GM18498 (cell line): ENCODE measurements around the gene SOCS1.
"Not testable (repeated sequence)": the region's sequence is repeated elsewhere in the genome, so short reads cannot be mapped to it uniquely, and the experiment has no call there.

Experiments
- ATAC-seq: cut with Tn5 transposase; IDR thresholded peaks from one replicate; pipeline ENCODE4 v1.9.1; 2021; ENCODE audit warnings: mild to moderate bottlenecking, moderate library complexity; ENCODE audit not compliant: unreplicated experiment

The SOCS1 gene, protein sequence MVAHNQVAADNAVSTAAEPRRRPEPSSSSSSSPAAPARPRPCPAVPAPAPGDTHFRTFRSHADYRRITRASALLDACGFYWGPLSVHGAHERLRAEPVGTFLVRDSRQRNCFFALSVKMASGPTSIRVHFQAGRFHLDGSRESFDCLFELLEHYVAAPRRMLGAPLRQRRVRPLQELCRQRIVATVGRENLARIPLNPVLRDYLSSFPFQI

DNA sequence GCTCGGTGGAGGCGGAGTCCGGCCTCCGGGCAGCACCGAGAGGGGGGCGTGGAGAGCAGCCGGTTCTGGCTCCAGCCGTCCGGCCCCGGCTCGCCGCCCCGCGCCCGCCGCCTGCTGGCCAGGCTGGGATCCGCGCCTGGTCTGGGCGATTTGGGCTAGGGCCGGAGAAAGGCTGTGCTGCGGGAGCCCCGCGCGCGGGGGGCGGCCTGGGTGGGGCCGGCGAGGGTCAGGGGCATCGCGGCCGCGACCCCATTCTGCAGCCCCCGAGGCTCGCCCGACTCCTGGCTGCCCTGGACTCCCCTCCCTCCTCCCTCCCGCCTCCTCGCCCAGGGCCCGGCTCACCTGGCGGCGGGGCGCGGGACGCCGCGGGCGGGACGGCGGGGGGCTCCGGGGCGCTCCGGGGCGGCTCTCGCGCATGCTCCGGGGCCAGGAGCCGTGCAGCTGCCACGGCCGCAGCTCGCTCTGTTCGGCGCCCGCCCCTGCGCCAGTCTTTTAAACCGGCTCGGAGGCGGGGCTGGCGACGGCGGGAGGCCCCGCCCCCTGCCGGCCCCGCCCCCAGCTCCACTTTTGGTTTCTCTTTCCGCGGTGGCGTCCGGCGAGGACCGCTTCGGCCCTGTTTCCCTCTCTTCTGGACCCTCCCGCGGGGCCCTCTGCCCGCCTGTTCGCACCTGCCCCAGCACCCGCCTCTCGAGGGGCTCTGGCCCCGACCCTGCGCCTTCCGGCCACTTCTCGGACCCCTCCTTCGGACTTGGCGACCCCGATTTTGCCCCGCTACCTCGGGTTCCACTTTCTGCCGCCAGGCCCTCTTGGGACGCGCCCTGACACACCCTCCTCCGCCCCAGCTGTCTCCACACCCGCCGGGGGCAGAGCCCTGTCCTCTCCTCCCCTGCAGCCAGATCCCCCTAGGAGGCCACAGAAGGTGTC is at the start of gene SOCS1:
Gene SOCS1, minus strand, starts transcription at position 468 of the 924 bp plus-strand sequence. CDS start 726 bp downstream, outside the sequence.
- peak; percentile 68 for ATAC-seq

DNA sequence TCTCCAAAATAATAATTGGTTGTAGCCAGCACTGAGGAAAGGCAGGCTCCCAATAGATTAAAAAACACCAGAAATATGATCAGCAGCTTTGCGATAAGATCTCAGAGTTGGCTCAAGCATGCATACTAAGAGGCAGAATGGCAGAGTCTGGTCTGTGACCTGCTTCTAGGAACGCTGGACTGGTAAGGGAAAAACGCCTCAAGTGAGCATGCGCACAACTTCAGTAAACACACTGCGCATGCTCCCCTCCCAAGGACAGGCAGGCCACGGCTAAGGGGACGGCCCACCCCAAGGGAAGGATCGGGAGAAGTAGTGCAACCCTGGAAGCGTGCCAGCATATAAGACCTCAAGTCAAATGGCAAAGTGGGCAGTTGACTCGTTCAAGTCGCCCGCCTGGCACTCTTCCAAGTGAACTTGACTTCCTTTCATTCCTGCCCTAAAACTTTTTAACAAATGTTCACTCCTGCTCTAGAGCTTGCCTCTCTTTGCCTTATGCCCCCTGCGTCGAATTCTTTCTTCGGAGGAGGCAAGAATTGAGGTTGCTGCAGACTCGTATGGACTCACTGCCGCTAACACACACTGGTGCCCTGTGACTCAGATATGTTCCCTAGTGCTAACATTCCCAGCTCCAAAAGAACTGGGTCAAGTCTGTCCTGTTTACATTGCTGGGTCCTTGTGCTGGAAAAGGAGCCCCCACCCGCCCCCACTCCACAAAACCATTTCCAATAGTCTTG is 47.6 kb upstream of the SOCS1 start:
- ATAC-seq, result no peak

DNA sequence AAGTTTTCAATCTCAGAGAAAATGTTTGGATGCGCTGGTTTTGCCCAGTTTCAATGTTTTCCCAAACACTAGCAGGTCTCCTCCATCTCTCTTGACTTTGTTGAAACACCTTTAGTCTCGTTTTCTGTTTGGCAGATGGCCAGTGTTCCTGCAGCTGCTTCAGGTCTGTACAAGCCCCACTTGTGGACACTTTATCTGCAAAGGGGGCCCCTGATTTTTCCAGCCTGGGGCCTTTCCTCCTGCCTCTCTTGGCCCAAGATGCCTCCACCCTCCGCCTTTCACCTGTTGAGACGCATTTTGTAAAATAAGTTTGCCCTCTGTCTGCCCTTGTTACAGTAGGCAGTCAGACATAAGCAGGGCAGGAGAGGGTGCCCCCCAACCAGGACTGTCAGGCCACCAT is 47.0 kb upstream of the SOCS1 start:
- ATAC-seq, result no peak

DNA sequence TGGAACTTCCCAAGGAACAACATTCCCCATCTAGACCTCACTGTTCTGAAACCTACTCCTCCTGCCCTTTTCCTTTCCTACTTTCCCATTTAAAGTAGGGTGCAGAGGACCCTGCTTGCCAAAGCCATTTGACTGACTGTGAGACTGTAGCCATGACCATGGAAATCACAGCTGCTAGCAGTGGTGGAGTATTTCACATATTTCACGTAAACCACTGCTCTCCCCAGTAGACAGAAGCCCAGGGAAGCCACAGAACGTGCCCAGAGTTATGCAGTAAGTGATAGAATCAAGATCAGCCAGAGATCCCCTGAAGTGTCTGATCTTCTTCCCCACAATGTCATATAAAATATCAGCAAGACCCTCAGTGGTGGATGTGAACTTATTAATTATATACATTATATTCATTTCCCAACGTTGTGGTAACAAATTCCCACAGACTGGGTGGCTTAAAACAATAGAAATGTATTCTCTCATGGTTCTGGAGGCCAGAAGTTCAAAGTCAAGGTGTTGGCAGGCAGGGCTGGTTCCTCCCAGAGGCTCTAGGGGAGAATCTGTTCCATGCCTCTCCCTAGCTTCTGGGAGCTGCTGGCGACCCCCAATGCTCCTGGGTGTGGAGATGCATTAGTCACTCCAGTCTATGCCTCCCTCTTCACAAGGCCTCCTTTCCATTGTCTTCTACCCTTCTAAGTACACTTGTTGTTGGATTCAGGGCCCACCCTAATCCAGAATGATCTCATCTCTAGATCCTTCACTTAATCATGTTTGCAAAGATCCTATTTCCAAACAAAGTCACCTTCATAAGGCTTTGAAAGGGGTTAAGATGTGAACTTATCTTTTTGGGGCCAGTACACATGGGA is 45.9 kb upstream of the SOCS1 start:
- ATAC-seq, result no peak

DNA sequence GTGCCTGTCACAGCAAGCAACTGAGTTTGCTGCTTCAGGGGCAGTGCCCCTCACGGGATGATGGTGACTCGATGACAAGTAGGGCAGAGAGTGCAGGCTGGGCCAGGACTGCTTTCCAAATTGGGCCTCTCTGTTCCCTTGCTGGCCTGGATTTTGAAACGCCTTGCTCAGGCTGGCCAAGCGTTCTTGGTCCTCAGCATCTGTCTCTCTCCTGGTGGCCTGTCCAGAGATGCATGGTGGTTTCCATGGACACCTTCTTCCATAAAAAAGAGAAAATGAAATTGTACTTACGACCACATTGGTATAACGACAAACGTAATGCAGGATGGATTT is 44.5 kb upstream of the SOCS1 start:
- ATAC-seq, result no peak

DNA sequence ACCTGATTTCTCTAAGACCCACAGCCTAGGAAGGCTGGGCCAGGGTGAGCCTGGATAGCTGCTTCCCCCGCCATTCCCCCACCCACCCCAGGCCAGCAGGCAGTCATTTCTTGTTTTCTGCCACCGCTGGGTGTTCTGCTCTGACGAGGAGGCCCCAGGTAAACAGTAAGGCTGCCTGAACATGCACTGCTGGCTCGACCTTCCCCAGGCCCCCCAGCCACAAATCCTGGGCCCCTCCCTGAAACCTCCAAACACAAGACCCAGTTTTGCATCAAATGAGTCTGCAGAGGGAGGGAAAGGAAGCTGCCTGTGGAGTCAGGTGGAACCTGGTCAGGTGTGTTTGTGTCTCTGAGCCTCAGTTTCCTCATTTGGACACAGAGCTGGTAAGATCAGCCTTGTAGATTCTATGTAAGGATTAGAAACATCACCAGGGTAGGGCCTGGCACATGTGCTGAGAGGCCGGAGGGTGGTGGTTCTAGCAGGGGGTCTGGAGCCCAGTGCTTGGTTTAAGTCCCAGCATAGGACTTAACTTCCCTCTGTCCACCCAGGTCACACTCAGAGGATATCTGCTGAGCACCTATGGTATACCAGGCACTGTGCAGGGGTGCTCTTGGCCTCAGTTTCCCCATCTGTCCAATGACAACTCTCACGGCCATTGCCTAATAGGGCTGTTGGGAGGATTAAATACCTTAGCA is 44.0 kb upstream of the SOCS1 start:
- no peak for ATAC-seq

DNA sequence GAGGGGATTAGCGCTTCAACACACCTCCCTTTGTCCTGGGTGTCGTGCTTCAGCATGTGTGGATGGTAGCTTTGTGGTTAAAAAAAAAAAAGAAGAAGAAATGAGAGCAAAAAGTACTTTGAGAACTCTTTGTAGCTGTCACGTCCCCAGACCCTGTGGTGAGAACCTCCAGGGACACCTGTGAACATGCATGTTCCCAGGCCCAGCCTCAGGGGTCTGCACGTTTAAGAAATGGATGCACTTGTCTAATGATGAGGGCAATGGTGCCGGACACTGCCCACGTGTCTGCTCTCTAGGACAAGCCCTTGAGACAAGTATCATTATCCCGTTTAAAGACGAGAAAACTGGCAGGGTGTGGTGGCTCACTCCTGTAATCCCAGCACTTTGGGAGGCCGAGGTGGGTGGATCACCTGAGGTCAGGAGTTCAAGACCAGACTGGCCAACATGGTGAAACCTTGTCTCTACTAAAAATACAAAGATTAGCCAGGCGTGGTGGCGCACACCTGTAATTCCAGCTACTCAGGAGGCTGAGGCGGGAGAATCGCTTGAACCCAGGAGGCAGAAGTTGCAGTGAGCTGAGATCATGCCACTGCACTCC is 43.0 kb upstream of the SOCS1 start:
- not testable (repeated sequence) for ATAC-seq

DNA sequence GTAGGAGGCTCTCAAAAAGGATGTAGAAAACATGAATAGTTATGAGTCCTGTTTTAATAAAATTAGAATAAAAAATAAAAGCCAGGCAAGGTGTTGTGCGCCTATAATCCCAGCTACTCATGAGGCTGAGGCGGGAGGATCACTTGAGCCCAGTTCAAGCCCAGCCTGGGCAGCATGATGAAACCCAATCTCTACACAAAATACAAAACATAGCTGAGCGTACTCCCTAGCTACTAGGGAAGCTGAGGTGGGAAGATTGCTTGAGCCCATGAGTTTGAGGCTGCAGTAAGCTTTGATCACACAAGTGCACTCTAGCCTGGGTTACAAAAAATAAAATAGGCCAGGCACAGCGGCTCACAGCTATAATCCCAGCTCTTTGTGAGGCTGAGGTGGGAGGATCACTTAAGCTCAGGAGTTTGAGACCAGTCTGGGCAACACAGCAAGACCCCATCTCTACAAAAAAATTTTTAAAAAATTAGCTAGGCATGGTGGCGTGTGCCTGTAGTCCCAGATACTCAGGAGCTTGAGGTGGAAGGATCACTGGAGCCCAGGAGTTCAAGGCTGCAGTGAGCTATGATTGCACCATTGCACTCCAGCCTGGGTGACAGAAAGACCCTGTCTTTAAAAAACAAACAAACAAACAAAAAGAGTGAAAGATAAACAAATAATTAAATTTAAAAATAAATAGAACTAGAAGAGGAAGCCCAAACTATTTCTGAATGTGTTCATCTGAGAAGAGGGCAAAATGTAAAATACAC is 42.3 kb upstream of the SOCS1 start:
- no peak for ATAC-seq

DNA sequence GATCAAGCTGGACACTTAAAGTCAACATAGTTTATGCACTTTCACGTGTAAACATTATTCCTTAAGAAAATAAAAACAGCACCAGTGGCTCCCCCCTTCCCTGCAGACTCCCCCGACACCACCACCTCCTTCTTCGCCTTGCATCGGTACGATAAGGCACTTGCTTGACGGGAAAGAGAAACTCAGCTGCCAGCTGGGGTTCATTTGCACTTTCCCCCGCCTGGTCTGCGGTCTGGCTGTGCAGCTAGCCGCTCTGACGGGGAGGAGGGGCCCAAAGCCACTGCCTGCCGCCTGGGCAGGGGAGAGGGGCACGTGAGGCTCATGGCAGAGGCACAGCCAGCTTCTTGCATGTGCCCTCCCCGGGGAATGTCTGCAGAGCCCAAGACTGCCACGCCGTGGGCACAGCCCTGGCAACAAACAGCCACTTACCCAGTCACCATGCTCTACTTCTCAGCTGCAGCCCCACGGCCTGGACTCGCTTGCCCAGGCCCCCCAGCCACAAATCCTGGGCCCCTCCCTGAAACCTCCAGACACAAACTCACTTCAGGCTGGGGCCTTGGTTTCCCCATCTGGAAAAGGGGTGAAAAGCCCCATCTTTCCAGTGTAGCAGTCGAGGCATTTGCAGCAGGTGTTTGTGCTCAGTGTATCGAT is 41.6 kb upstream of the SOCS1 start:
- peak; percentile 87 for ATAC-seq

DNA sequence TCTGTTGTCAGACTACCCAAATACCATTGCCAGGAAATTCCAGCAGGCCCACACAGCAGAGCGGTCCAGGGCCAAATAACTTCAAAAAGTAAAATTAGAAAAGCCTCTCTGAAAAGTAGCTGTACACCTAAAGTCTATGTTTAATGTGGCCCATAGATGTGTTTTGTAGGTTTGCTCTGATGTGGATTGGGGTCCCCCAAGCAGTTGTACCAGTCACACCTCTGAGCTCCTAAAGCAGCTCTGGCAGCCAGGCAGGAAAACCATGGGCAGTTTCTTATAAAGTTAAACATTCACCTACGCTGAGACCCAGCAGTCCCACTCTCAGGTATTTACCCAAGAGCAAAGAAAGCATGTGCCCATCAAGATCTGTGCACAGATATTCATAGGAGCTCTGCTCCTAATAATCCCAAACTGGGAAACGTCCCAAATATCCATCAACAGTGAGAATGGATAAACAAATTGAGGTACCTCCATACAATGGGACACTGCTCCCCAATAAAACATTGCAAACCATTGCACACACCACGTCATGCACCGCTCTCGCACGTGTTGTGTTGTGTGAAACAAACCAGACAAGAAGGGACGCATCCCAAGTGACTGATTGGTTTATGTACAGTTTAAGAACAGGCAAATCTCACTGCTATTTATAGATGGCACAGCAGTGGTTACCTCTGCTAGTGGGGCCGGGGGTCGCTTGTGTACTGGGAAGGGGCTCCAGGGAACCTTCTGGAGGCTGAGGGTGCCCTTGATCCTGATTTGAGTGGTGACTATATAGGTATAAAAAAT is 40.9 kb upstream of the SOCS1 start:
- ATAC-seq, result peak; percentile 23

DNA sequence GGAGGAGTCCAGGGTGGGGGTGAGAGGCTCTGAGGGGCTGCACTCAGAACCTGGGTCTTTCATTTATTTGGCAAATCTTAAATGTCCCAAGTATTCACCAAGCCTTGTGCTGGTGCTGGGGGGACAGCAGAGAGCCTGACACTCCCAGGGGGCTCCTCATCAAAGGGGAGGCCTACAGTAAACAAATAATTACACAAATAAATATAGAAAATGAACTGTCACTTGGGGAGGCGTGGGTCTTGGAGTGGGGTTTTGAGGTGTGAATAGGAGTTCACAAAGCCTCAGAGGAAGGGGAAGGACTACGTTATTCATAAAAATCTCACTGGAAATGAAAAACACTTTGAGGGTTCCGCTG is 40.3 kb upstream of the SOCS1 start:
- no peak for ATAC-seq

DNA sequence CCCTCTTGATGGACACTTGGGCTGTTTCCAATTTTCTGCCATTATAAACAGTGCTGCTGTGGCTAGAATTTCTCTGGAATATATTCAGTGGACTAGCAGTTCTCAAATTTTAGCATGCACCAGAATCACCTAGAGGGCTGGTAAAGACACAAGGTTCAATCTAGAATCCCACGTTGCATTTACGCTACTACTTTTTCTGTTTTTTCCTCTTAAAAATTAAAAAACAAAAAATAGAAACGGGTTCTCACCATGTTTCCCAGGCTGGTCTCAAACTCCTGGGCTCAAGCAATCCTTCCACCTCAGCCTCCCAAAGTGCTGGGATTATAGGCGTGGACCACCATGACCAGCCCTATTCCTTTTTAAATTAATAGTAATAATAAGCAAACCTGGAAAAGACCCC is 39.7 kb upstream of the SOCS1 start:
- no peak for ATAC-seq

DNA sequence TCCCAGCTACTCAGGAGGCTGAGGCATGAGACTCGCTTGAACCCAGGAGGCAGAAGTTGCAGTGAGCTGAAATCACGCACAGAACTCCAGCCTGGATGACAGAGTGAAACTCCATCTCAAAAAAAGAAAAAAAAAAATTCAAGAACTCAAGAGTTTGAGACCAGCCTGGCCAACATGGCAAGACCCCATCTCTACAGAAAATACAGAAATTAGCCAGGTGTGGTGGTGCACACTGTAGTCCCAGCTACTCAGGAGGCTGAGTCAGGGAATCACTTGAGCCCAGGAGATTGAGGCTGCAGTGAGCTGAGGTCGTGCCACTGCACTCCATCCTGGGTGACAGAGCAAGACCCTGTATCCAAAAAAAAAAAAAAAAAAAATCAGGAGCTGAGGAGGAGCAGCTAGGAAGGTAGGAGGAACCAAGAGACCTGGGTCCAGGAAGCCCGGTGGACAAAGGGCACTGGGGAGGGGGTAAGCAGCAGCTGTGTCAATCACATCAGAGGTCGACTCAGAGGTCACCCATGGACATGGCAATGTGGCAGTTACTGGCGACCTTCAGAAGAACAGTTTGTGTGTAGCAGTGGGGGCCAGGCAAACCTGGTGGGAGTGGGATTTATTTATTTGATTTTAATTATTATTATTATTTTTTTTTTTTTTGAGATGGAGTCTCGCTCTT is 36.2 kb upstream of the SOCS1 start:
- no peak for ATAC-seq

DNA sequence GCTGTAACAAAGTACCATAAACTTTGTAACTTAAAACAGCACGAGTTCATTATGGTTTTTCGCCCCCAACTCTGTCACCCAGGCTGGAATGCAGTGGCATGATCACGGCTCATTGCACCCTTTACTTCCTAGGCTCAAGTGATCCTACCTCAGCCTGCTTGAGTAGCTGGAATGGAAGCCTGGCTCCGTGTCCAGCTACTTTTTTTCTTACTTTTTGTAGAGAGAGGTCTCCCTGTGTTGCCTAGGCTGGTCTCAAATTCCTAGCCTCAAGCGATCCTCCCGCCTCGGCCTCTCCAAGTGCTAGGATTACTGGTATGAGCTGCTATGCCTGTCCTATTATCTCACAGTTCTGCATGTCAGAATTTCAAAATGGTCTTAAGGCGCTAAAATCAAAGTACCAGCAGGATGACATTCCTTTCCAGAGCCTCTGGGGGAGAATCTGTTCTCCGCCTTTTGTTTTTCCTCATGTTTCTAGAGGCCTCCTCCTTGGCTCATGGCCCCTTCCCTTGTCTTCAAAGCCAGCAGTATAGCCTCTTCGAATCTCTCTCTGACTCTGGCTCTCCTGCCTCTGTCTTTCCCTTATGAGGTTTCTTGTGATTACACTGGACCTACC is 35.2 kb upstream of the SOCS1 start:
- no peak for ATAC-seq

DNA sequence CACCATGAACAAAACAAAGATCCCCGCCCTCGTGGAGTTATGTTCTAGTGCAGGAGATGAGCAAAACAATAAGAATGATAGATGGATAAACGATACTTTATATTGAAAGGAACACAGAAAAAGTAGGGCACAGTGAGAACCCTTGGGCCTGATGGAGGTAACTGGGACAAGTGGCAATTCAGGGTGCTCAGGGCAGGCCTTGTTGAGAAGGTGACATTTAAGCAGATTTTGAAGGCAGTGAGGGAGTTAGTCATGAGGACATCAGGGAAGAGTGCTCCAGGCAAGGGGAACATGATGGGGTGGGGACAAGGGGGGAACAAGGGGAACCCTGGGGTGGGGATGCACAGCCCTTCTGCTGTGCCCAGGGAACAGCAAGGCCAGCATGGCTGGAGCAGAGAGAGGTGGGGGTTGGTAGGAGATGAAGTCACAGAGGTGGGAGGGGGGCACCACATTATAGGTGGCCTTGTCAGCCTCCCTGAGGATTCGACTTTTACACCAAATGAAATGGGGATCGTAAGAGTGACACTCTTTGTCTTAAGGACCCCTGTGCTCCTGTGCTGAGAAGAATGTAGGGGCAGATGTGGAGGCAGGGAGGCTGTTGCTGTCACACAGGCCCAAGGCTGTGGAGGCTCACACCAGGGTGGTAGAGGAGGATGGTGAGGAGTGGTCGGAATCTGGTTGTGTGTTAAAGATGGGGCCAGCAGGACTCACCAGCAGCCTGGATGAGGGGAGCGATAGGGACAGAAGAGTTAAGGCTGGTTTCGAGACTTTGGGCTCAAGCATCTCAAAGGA is 34.3 kb upstream of the SOCS1 start:
- ATAC-seq, result no peak

DNA sequence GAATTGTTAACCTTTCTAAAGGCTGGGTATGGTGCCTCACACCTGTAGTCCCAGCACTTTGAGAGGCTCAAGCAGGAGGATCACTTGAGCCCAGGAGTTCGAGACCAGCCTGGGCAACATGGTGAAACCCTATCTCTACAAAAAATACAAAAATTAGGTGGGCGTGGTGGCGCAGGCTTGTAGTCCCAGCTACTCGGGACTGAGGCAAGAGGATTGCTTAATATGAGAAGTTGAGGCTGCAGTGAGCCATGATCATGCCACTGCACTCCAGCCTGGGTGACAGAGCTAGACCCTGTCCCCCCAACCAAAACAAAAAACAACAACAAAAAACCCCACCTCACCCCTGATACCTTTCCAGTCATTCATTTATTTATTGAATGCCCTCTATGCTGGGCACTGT is 33.7 kb upstream of the SOCS1 start:
- not testable (repeated sequence) for ATAC-seq
